Neural crest cell (in vitro differentiated cells): ENCODE results near the gene SMYD4. TPM values are rescaled to one million over a fixed set of nuclear protein-coding genes. Genes with fewer than 3 reads are reported as not detected.

Experiments used
- DNase-seq: peaks from one replicate; pipeline ENCODE4 v3.0.0; 2021; ENCODE audit warnings: low read depth, mixed read lengths, low spot score
- H3K27ac Mint-ChIP-seq: one replicate; pipeline ENCODE4 v1.8.0; 2021; ENCODE audit warnings: mild to moderate bottlenecking, mixed read lengths; ENCODE audit not compliant: unreplicated experiment
- H3K27me3 Mint-ChIP-seq: 2 replicates; pipeline ENCODE4 v1.8.0; 2021; ENCODE audit warnings: low read depth, mild to moderate bottlenecking, mixed read lengths
- H3K36me3 Mint-ChIP-seq: 2 replicates; pipeline ENCODE4 v1.8.0; 2021; ENCODE audit warnings: low read depth, mild to moderate bottlenecking, mixed read lengths
- H3K4me1 Mint-ChIP-seq: 2 replicates; pipeline ENCODE4 v1.8.0; 2021; ENCODE audit warnings: mixed read lengths
- H3K4me3 Mint-ChIP-seq: one replicate; pipeline ENCODE4 v1.8.0; 2021; ENCODE audit warnings: mild to moderate bottlenecking, mixed read lengths
- H3K9me3 Mint-ChIP-seq: 2 replicates; pipeline ENCODE4 v1.8.0; 2021; ENCODE audit warnings: mixed read lengths
- CTCF ChIP-seq: fragments of 200-600 bp; sonication (generic); conservative IDR thresholded peaks from 2 replicates; pipeline ENCODE4 v1.5.0; 2021; ENCODE audit warnings: antibody characterized with exemption, mild to moderate bottlenecking
- total RNA-seq: library from RNA; stranded (reverse); gene quantifications from 2 replicates; pipeline ENCODE4 v1.2.1, GENCODE V29; 2021

Gene SMYD4
- total RNA-seq, 1 donor from 2014 or later: 32.2 TPM

- Mint-ChIP-seq H3K4me3 (no peak overlapping the region), H3K9me3 (no peaks in the 10 kb centered on the region), H3K4me1 (peaks cover 6% of the 10 kb centered on the region), H3K27ac (no peak overlapping the region), H3K36me3 (no peaks in the 10 kb centered on the region), H3K27me3 (no peaks in the 10 kb centered on the region)
- DNase-seq: no peak
- TF ChIP-seq CTCF: no peak
Observed at GRCh38 chr17:1752425-1753262, 77.1 kb downstream of the SMYD4 start.

GRCh38 chr17:1750628-1751027 lies 79.1 kb downstream of the SMYD4 start:
- H3K27ac Mint-ChIP-seq: no peak overlapping the region

GRCh38 chr17:1746975-1747543 lies 82.6 kb downstream of the SMYD4 start:
- H3K4me1 Mint-ChIP-seq: no peaks in the 10 kb centered on the region
- no peak for DNase-seq
- TF ChIP-seq CTCF: no peak
- H3K4me3 Mint-ChIP-seq: no peak overlapping the region
- no peaks in the 10 kb centered on the region for H3K36me3 Mint-ChIP-seq
- H3K27ac Mint-ChIP-seq: no peak overlapping the region
- H3K27me3 Mint-ChIP-seq: no peaks in the 10 kb centered on the region
- no peaks in the 10 kb centered on the region for H3K9me3 Mint-ChIP-seq

More at GRCh38 chr17:1750628-1751027, 79.1 kb downstream of the SMYD4 start:
- Mint-ChIP-seq H3K36me3 (no peaks in the 10 kb centered on the region), H3K27me3 (no peaks in the 10 kb centered on the region), H3K9me3 (no peaks in the 10 kb centered on the region), H3K4me3 (no peak overlapping the region), H3K4me1 (peaks cover under 1% of the 10 kb centered on the region)
- no peak for DNase-seq
- no peak for TF ChIP-seq CTCF

GRCh38 chr17:1745513-1746020 lies 84.1 kb downstream of the SMYD4 start:
- TF ChIP-seq CTCF: no peak
- Mint-ChIP-seq H3K9me3 (no peaks in the 10 kb centered on the region), H3K36me3 (no peaks in the 10 kb centered on the region), H3K27ac (no peak overlapping the region), H3K4me1 (no peaks in the 10 kb centered on the region), H3K27me3 (no peaks in the 10 kb centered on the region), H3K4me3 (no peak overlapping the region)
- DNase-seq: no peak

GRCh38 chr17:1744551-1745512 lies 84.9 kb downstream of the SMYD4 start:
- TF ChIP-seq CTCF: no peak
- no peaks in the 10 kb centered on the region for H3K27me3 Mint-ChIP-seq
- DNase-seq: no peak
- no peaks in the 10 kb centered on the region for H3K9me3 Mint-ChIP-seq
- H3K36me3 Mint-ChIP-seq: no peaks in the 10 kb centered on the region
- H3K4me3 Mint-ChIP-seq: no peak overlapping the region
- no peak overlapping the region for H3K27ac Mint-ChIP-seq
- no peaks in the 10 kb centered on the region for H3K4me1 Mint-ChIP-seq
